IPS DF 6.9 (cell line): Measurements from ENCODE around the gene LONP2.
"Not testable (repeated sequence)": the region's sequence is repeated elsewhere in the genome, so short reads cannot be mapped to it uniquely, and the experiment has no call there.

Experiments
- DNase-seq: peaks from one replicate; pipeline ENCODE4 v3.0.0-alpha.2; 2013; ENCODE audit warnings: low read depth, low spot score
- H3K27ac ChIP-seq: one replicate; pipeline ENCODE4 v1.5.1; 2013; ENCODE audit warnings: low read length, control low read depth
- H3K27me3 ChIP-seq: 2 replicates; pipeline ENCODE4 v1.6.1; 2013; ENCODE audit warnings: mild to moderate bottlenecking, low read length; ENCODE audit not compliant: control insufficient read depth, insufficient read depth
- H3K36me3 ChIP-seq: 2 replicates; pipeline ENCODE4 v1.6.1; 2013; ENCODE audit warnings: low read length; ENCODE audit not compliant: control insufficient read depth, insufficient read depth
- H3K4me1 ChIP-seq: 2 replicates; pipeline ENCODE4 v1.6.1; 2013; ENCODE audit warnings: low read length; ENCODE audit not compliant: control insufficient read depth, insufficient read depth
- H3K4me3 ChIP-seq: 2 replicates; pipeline ENCODE4 v1.5.1; 2013; ENCODE audit warnings: mild to moderate bottlenecking, low read length
- H3K9me3 ChIP-seq: 2 replicates; pipeline ENCODE4 v1.6.1; 2013; ENCODE audit warnings: low read length, inconsistent platforms; ENCODE audit not compliant: control insufficient read depth, insufficient read depth
- whole genome bisulfite sequencing: extraction: QIAGEN DNeasy Blood & Tissue Kit; methylation state at CpG from one replicate; pipeline ENCODE4 v1.1.7; 2013; ENCODE audit warnings: mixed read lengths, missing lambda C conversion rate; ENCODE audit not compliant: insufficient read length, insufficient coverage; 5-methylcytosine and 5-hydroxymethylcytosine counted together

Gene LONP2

GRCh38 chr16:48366165-48367093, 122.3 kb downstream of the LONP2 start:
- H3K4me3 ChIP-seq = peak overlapping the region; percentile 71; the same call in 1 of the 2 replicates
- no peaks in the 10 kb centered on the region for H3K36me3 ChIP-seq
- no CpG with 5 or more reads among the region's 21 CpGs for WGBS
- DNase-seq = no peak
- no peaks in the 10 kb centered on the region for H3K4me1 ChIP-seq
- no peaks in the 10 kb centered on the region for H3K27me3 ChIP-seq
- no peak overlapping the region for H3K27ac ChIP-seq
- no peaks in the 10 kb centered on the region for H3K9me3 ChIP-seq

- WGBS = no CpG with 5 or more reads among the region's 2 CpGs
- Histone ChIP-seq H3K4me1 (no peaks in the 10 kb centered on the region), H3K36me3 (no peaks in the 10 kb centered on the region), H3K27ac (no peak overlapping the region), H3K4me3 (no peak overlapping the region), H3K27me3 (no peaks in the 10 kb centered on the region), H3K9me3 (no peaks in the 10 kb centered on the region)
- DNase-seq = no peak
These were observed 123.4 kb downstream of the LONP2 start for GRCh38 chr16:48367441-48368049.

GRCh38 chr16:48369765-48370164, 125.7 kb downstream of the LONP2 start:
- Histone ChIP-seq H3K9me3 (no peaks in the 10 kb centered on the region), H3K36me3 (no peaks in the 10 kb centered on the region), H3K27ac (no peak overlapping the region), H3K4me3 (no peak overlapping the region), H3K4me1 (peaks cover 2% of the 10 kb centered on the region; the same call in 1 of the 2 replicates), H3K27me3 (no peaks in the 10 kb centered on the region)
- no CpG with 5 or more reads among the region's 1 CpG for WGBS
- no peak for DNase-seq

GRCh38 chr16:48370229-48370628, 126.1 kb downstream of the LONP2 start:
- peaks cover 2% of the 10 kb centered on the region; the same call in 1 of the 2 replicates for H3K4me1 ChIP-seq
- H3K4me3 ChIP-seq = no peak overlapping the region
- WGBS = 100% methylated on average over 1 of the region's 8 CpGs
- no peaks in the 10 kb centered on the region for H3K36me3 ChIP-seq
- H3K27me3 ChIP-seq = no peaks in the 10 kb centered on the region
- H3K27ac ChIP-seq = no peak overlapping the region
- no peak for DNase-seq
- H3K9me3 ChIP-seq = no peaks in the 10 kb centered on the region

DNA sequence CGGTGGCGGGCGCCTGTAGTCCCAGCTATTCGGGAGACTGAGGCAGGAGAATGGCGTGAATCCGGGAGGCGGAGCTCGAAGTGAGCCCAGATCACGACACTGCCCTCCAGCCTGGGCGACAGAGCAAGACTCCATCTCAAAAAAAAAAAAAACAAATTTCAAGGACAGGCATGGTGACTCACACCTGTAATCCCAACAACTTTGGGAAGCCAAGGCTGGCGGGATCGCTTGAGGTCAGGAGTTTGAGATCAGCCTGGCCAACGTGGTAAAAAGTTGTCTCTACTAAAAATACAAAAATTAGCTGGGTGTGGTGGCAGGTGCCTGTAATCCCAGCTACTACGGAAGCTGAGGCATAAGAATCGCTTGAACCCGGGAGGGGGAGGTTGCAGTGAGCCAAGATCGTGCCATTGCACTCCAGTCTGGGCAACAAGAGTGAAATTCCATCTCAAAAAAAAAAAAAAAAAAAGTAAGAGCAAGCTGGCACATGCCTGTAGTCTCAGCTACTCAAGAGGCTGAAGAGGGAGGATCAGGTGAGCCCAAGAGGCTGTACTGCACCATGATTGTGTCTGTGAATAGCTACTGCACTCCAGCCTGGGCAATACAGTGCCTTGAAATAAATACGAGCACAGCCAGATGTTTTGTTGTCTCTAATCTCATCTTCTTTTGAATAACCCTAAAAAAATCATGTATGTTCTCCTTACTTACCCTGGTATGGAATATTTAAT, 126.7 kb downstream of the LONP2 start:
- DNase-seq, H3K9me3 ChIP-seq, H3K36me3 ChIP-seq, H3K4me1 ChIP-seq, H3K4me3 ChIP-seq, H3K27me3 ChIP-seq, H3K27ac ChIP-seq: not testable (repeated sequence)
- no CpG with 5 or more reads among the region's 18 CpGs for WGBS

DNA sequence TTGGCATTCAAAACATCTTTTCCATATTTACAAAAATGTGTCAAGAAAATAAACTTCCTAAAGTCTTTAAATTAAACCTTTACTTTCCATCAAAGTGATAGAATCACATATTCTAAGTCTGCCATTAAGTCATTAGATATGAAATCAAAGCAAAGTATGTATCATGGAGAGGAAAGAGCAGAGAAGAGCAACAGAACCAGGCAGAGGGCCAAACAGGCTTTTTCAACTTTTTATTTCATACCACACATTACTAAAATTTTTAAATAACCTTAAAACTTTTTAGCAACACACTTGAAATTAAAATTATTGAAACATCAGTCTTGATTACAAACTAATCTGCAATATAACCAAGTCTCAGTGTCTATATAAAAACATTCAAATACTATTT, 127.3 kb downstream of the LONP2 start:
- Histone ChIP-seq H3K36me3 (no peaks in the 10 kb centered on the region), H3K9me3 (no peaks in the 10 kb centered on the region), H3K27me3 (no peaks in the 10 kb centered on the region), H3K4me1 (peaks cover 2% of the 10 kb centered on the region; the same call in 1 of the 2 replicates), H3K4me3 (no peak overlapping the region), H3K27ac (no peak overlapping the region)
- no peak for DNase-seq

GRCh38 chr16:48372744-48373143, 128.6 kb downstream of the LONP2 start:
- no CpG with 5 or more reads among the region's 4 CpGs for WGBS
- DNase-seq = no peak
- no peak overlapping the region for H3K4me3 ChIP-seq
- H3K9me3 ChIP-seq = no peaks in the 10 kb centered on the region
- H3K27me3 ChIP-seq = no peaks in the 10 kb centered on the region
- H3K4me1 ChIP-seq = peaks cover 2% of the 10 kb centered on the region; the same call in 1 of the 2 replicates
- no peaks in the 10 kb centered on the region for H3K36me3 ChIP-seq
- no peak overlapping the region for H3K27ac ChIP-seq

GRCh38 chr16:48373258-48374029, 129.3 kb downstream of the LONP2 start:
- no CpG with 5 or more reads among the region's 4 CpGs for WGBS
- H3K9me3 ChIP-seq = no peaks in the 10 kb centered on the region
- H3K36me3 ChIP-seq = no peaks in the 10 kb centered on the region
- peaks cover 2% of the 10 kb centered on the region; the same call in 1 of the 2 replicates for H3K4me1 ChIP-seq
- no peaks in the 10 kb centered on the region for H3K27me3 ChIP-seq
- no peak overlapping the region for H3K27ac ChIP-seq
- no peak overlapping the region for H3K4me3 ChIP-seq
- no peak for DNase-seq

GRCh38 chr16:48374255-48374654, 130.2 kb downstream of the LONP2 start:
- no peak overlapping the region for H3K4me3 ChIP-seq
- no peaks in the 10 kb centered on the region for H3K9me3 ChIP-seq
- WGBS = no CpG with 5 or more reads among the region's 2 CpGs
- no peaks in the 10 kb centered on the region for H3K36me3 ChIP-seq
- H3K27ac ChIP-seq = no peak overlapping the region
- H3K27me3 ChIP-seq = no peaks in the 10 kb centered on the region
- DNase-seq = no peak
- H3K4me1 ChIP-seq = peaks cover 2% of the 10 kb centered on the region; the same call in 1 of the 2 replicates

GRCh38 chr16:48377301-48377700, 133.2 kb downstream of the LONP2 start:
- not testable (repeated sequence) for H3K36me3 ChIP-seq, H3K9me3 ChIP-seq, H3K27me3 ChIP-seq, H3K4me1 ChIP-seq, DNase-seq, H3K4me3 ChIP-seq, H3K27ac ChIP-seq
- no CpG with 5 or more reads among the region's 7 CpGs for whole genome bisulfite sequencing
